Measurements from ENCODE around the gene ADARB2.
"Not testable (repeated sequence)": the region's sequence is repeated elsewhere in the genome, so short reads cannot be mapped to it uniquely, and the experiment has no call there.

ADARB2 gene

DNA sequence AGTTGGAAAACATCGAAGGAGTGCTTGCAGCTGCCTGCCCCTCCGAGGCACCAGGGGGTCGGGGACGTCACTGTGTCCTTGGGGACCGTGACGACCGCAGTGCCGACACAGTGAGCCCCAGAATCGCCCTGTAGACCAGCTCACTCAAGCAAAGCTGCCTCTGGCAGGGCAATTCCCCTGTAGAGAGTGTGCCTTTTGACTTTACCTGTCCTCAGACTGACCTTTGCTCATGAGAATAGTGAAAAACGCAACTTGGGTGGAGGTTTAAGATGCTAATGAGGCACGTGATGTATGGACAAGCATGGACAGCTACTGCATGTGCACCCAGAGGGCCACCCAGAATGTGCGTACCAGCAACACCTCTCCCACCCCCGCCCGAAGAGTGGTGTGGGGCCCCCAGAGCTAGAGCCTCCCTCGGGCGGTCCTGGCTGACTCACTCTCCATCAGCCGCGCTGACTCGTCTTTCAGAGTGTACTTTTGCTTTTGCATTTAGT is 271.9 kb downstream of the ADARB2 start:
- DNase-seq (ENCODE audit: low read depth): no peak

DNA sequence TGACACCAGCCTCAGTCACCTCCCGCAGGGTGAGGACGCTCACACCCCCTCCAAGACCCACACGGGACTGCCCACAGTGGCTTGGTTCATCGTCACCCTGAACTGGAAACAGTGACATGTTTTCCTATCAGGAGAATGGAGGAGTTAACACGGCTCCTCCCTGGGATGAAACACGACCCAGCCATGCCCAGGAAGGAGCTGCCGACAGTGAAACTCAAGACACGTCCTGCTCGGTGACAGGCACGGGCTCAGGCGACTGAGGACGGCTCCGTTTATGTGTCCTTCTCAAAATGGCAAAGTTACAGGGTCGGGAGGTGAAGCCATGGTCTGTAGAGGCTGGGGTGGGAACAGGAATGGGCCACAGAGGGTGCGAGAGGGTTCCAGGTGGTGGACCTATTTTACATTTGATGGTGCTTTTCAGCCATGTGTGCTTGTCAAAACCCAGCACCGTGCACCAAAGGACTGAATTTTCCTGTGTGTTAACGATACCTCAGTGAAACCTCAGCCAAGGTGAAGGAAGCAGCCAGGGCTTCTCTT is 272.4 kb downstream of the ADARB2 start:
- no peak for DNase-seq (ENCODE audit: low read depth)

DNA sequence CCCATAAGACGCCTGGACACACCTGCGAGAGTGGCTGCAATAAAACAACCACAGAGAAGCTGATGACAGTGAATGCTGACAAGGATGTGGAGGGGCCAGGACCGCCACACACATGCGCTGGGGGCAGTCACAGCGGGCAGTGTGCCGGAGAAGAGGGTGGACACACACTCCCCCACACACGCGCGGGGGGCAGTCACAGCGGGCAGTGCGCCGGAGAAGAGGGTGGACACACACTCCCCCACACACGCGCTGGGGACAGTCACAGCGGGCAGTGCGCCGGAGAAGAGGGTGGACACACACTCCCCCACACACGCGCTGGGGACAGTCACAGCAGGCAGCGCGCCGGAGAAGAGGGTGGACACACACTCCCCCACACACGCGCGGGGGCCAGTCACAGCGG is 273.4 kb downstream of the ADARB2 start:
- DNase-seq (ENCODE audit: low read depth): not testable (repeated sequence)

DNA sequence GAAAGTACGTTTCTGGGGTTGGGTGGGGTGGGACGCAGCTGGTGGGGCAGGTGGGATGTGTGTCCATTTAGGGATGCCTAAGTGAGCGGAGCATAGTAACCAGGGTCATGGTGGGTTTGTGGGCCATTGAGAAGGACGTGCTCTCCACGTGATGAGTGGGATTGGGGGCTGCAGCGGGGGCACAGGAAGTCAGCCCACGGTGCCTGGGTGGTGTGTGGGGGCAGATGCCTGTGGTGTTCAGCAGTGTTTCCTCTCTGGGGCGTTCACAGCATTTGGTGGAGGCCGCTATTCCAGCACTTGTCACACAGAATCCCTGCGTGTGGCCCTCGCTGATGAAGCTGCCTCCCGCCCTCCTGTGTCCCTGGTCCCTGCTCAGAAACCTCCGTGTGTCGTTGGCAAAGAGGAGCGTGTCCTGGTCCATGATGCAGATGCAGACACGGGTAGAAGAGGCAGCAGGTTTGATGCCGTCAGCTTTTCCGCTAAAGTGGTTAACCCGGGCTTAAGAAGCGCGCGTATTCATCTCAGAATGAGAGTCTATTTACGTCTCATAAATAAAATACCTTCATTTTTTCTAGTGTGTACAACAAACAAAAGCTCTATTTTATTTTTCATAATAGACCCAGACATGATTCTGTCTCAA is 274.2 kb downstream of the ADARB2 start:
- no peak for DNase-seq (ENCODE audit: low read depth)

DNA sequence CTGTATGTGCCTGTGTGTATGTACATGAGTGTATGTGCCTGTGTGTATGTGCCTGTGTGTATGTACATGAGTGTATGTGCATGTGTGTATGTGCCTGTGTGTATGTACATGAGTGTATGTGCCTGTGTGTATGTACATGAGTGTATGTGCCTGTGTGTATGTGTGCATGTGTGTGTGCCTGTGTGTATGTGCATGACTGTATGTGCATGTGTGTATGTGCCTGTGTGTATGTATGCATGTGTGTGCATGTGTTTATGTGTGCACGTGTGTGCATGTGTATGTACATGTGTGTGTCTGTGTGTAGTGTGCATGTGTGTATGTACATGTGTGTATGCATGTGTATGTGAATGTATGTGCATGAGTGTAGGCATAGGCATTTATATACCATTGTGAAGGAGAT is 274.8 kb downstream of the ADARB2 start:
- DNase-seq (ENCODE audit: low read depth): no peak

DNA sequence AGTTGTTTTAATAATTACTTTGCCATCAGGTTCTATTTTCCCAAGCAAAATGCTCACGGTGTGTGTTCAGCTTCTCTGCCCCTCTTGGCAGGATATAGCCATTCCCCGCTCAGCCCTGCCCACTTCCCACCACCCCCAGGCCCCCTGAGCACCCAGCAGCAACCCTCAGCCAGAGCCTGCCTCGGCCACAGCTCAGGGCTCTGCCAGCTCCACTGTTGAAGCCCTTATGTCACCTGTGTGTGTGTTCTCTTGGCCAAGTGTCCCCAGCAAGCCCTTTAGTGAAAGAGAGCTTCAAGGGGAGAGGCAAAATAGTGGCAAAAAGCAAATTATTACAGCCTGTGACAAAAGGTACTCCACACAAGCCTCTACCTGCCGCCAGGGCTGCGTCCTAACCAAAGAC is 275.3 kb downstream of the ADARB2 start:
- no peak for DNase-seq (ENCODE audit: low read depth)

DNA sequence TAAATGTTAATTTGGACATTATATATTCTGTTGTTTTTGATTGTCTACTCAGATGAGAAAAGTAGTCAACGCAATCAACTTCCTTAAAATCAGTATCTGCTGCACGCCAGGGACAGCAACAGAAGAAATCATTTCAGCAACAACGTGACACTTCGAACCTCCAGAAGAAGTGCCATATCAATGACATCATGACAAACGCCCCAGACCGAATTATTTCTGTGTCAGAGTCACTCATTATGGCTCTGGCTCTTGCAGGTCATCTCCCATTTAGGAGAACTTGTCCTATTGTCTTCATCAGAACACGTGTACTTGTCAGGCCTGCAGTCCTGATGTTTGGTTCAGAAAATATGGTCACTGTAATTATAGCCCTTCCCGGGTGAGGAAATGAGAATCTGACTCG is 276.3 kb downstream of the ADARB2 start:
- DNase-seq (ENCODE audit: low read depth): no peak

DNA sequence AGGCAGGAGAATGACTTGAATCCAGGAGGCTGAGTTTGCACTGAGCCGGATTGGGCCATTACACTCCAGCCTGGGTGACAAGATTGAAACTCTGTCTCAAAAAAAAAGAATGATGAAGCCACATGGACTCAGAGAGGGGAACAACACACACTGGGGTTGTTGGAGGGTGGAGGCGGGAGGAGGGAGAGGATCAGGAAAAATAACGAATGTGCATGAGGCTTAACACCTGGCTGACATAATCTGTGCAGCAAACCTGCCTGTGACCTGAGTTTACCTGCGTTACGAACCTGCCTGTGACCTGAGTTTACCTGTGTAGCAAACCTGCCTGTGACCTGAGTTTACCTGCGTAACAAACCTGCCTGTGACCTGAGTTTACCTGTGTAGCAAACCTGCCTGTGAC is 277.7 kb downstream of the ADARB2 start:
- DNase-seq (ENCODE audit: low read depth): not testable (repeated sequence)

DNA sequence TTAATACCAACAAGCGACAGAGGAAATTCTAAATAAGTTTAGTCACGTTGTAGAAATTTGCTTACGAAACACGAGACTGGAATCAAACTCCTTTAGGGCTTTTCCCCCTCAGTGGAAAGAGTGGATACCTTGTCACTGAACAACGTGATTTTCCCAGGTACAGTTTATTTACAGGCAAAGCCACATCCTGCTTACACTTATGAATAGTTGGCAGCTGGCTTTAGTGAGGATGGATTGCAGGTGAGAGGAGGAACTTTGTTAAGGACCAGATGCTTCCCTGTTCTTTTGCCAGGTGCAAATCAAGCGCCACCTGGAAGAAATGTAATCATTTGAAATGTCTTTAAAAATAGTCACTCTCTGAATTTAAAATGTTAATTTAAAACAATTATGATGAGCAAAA is 282.4 kb downstream of the ADARB2 start:
- no peak for DNase-seq (ENCODE audit: low read depth)

DNA sequence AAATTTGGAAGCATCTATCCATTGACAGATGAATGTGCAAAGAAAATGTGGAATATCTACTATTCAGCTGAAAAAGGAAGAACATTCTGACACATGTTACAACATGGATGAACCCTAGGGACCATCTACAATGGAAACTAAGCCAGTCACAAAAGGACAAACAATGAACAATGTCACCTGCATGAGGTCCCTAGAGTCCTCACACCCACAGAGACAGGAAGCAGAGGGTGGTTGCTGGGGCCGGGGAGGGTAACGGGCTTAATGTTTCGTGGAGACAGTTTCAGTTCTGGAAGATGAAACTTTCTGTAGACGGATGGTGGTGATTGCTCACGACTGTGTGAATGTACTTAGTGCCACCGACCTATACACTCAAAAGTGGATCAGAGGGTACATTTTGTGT is 282.9 kb downstream of the ADARB2 start:
- no peak for DNase-seq (ENCODE audit: low read depth)

DNA sequence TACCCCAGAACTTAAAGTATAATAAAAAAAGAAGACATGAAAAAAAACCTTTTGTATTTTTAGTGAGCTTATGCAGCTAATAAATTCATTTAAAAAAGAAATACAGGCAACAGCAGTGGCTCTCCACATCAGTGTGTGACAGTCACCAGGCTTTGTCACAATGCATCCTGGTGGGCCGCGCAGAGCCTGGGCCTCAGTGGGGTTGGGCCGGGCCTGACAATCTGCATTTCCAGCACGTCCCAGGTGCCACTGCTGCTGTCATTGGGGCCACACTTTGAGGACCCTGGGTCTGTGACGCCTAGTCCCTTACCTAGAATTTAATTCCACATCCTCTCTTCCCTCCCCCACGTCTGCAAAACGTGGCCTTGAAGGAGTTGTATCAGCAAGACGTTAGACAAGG is 284.5 kb downstream of the ADARB2 start:
- DNase-seq (ENCODE audit: low read depth): no peak

DNA sequence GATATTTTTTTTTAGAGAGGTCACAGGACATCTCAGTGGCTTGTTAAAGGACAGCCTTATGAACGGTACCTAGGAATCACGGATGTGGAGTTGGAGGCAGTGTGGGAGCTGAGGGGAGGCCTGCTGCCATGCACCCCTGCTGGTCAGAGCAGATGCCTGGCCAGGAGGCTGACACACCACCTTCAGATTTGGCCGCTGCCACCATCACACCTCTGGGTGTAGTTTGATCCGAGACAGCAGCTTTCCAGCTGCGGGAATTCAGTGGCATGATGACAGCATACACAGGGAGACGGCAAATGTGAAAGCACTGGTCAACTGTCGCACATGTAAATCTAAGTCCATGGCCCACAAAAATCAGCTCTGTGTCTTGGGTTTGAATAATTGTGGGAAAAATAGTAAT is 285.4 kb downstream of the ADARB2 start:
- DNase-seq (ENCODE audit: low read depth): no peak

DNA sequence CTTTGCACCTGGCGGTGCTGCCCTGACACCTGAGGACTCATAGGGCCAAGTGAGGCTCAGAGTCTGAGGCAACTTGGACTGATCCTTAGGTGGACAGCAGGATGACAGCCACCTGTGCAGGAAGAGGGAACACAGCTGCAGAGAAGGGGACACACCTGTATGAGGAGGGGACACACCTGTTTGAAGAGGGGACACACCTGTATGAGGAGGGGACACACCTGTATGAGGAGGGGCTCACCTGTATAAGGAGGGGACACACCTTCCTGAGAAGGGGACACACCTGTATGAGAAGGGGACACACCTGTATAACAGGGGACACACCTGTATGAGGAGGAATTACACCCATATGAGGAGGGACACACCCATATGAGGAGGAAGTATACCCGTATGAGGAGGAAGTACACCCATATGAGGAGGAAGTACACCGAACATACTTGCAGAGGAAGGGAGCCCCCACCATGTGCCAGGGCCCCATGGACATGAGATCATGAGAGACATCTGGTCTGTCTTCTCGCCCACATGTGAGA is 285.9 kb downstream of the ADARB2 start:
- no peak for DNase-seq (ENCODE audit: low read depth)

DNA sequence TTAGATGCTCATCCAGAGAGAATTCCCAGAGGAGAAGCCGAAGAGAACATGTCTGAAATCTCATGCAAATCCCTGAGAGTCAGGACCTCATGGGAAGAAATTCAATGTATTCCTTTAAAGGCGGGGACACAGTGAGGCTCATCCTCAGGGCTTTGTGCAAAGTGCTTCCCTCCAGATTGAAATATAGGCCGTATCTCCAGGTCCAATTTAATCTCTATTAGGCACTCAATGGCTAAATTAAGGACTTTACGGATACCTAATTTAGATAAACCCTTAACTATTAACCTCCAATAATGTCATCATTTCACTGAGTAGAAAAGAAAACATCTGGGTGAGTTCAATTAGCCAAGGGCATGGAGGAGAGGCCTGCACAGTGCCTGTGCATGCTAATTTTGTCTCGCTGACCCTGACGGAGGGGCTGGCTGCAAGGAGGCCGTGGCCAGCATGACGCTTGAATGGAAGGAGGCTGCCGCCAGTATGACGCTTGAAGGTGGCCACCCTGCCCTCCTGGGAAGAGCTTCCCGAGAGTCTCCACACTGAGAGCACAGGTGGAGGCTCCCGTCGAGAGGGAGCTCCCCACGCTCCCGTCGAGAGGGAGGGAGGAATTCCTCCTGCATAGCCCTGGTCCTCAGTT is 287.6 kb downstream of the ADARB2 start:
- DNase-seq (ENCODE audit: low read depth): no peak

DNA sequence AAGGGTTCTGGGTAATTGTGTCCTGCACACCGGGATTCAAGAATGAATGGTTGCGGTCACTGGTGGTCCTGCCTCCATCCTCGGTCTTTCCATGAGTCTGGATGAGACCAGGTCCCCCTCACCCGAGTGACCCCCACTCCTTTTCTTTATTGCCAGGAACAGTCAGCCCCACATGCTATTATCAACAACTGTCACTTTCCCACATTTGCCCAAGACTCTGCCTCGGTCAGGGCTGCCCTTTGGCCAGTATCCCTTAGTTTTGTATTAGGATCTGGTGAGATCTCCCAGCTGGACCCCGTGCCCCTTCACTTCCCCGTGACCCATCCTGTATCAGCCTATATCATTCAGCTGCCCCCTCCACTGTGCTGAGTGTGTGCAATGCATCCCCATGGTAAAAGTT is 288.3 kb downstream of the ADARB2 start:
- no peak for DNase-seq (ENCODE audit: low read depth)

DNA sequence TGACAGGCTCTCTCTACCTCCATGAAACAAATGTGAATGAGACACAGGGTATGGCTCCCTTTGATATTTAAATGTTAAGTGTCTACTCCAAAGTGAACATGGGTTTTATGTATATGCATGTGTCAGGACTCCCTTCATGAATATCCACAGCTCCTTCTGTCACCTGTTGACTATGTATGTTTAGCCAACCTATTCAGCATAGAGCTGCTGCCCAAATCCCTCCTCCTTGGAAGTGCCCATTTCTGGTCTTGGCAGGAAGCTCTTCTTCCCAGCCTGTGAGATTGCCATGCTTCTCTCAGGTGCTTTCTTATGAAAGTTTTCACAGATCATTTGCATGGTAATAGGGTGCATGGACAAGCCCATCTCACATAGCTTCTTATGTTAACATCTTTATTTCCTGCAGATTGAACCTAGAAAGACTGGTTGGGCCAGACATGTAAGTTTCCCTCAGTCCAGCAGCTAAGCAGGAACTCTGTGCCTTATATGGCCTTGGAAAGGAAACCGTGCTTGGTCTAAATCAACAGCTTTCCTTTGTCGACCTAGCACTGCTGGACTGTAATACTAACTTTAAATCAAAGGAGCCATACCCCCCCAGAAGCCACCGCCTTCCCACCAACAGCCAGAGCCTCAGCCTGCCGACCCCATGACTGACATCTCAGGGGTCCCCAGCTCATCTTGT is 288.9 kb downstream of the ADARB2 start:
- no peak for DNase-seq (ENCODE audit: low read depth)

DNA sequence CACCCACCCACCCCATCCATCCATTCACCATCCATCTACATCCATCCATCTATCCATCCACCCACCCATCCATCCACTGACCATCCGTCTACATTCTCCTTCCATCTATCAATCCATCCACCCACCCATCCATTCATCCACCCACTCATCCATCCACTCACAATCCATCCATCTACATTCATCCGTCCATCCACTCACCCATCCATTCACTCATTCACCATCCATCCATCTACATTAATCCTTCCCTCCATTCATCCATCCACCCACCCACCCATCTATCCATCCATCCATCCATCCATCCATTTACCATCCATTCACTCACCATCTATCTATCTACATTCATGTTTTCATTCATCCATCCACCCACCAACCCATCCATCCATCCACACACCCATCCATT is 292.5 kb downstream of the ADARB2 start:
- no peak for DNase-seq (ENCODE audit: low read depth)

DNA sequence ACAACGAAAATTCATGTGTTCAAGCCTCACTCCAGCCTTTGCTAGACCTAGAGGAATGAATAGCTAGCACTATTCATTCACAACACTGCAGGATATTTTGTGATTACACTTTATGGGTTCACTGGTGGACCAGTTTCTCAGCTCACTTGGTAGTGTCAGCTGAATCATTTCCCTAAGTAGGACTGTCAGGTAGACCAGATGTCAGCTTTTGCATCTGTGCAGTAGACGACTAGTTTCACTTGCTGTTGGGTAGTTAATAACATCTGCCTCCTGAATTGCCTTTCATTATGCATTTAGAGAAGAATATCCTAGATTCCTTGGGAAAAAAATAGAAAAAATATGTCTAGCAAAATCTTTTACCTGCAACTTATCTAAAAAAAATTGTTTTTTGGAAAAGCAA is 296.4 kb downstream of the ADARB2 start:
- DNase-seq (ENCODE audit: low read depth): no peak

DNA sequence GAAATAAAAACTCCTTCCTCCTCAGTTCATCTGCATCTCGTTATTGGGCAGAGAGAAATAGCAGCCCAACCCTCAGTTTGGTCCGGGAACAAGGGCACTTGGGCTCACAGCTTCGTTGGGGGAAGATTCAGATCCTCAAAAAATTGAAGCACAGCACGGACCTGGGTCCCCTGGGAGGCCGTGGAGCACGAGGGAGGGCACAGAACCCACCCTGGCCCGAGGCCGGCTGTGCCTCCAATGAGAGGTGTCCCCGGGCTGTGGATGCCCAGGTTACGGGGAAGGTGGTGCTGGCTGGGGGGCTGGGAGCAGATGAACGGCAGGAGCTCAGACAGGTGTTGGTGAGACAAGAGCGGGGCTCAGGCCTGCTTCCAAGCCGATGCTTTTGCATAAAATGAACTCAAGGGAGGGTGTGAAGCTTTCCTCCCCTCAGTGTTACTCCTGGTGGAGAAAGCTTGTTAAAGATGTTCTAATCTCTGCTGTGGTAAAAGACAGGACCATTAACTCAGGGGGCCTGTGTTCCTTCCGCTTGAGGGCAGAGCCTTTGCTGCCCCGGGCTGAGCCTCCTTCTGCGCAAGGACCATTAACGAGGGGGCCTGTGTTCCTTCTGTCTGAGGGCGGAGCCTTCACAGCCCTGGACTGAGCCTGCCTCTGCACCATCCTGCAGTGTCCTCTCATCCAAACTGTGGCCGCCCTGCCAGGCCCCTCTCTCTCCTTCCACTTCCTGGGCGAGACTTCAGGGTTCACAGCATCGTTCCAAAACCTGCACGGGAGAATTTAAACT is 302.2 kb downstream of the ADARB2 start:
- DNase-seq (ENCODE audit: low read depth): no peak

DNA sequence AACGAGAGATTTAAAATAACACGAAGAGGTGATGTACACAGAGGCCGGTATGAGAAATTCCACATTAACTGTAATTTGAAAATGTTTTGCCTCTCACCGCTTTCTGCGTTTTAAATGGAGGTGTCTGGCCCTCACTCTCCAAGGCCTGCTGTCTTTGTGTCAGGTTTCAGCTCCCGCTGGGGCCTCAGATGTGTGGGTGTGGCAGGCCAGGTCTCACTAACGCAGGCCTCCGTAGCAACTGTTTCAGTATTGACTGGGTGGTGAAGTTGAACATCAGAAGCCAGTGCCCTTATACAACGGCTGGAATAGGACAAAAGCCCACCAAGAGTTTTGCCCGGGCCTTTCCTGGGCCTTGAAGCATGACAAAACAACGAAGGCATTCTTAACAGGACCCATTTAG is 303.1 kb downstream of the ADARB2 start:
- no peak for DNase-seq (ENCODE audit: low read depth)

DNA sequence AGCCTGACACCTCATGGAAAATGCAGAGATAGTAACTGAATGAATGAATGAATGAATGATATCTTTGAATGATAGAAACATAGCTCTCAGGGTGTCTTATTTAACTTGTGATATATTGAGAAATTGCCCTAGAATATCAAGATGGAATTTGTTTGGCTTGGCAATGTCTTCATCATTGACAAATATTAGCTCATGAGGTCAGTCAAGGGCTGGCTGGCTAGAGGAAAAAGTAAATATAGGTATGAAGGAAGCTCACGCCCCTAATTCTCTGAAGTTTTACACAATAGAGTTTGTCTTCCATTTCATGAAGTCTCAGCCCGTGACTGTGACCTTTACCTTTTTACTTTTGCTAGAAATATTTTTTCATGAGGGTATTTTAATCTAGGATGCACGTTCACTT is 305.2 kb downstream of the ADARB2 start:
- no peak for DNase-seq (ENCODE audit: low read depth)

DNA sequence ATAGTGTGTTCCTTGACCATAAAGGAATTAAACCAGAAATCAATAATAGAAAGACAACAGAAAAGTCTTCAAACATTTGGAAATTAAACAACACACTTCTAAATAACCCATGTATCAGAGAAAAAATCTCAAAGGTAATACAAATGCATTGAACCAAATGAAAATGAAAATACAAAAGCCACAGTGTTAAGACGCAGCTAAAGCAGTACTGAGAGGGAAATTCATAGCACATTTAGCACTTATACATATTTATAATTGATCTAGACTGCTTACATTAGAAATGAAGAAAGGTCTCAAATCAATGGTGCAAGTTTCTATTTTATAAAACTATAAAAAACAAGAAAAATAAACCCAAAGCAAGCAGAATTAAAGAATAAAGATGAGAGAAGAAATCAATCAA is 306.1 kb downstream of the ADARB2 start:
- no peak for DNase-seq (ENCODE audit: low read depth)
